GM23248 (cell line): Measurements from ENCODE around the gene CFAP299. TPM values are rescaled to one million over a fixed set of nuclear protein-coding genes. Genes with fewer than 3 reads are reported as not detected.
A peak's percentile ranks its signal among the peaks of the same experiment; 100 is the strongest.

Experiments used
- DNase-seq: peaks from one replicate; pipeline ENCODE4 v3.0.0-alpha.2; 2015
- H2AFZ ChIP-seq: fragments of 200-600 bp; sonication (generic); 2 replicates; pipeline ENCODE4 v1.6.1; 2016; ENCODE audit warnings: antibody characterized with exemption
- H3F3A ChIP-seq: fragments of 200-600 bp; sonication (generic); 2 replicates; pipeline ENCODE4 v1.6.1; 2016; ENCODE audit warnings: mild to moderate bottlenecking, antibody characterized with exemption, mixed run types; ENCODE audit not compliant: insufficient read depth
- H3K27ac ChIP-seq: fragments of 200-600 bp; sonication (generic); 2 replicates; pipeline ENCODE4 v1.5.1; 2016; ENCODE audit warnings: mild to moderate bottlenecking
- H3K27me3 ChIP-seq: fragments of 200-600 bp; sonication (generic); replicated peaks from 2 replicates; pipeline ENCODE4 v1.6.1; 2016; ENCODE audit warnings: mild to moderate bottlenecking; ENCODE audit not compliant: insufficient read depth
- H3K36me3 ChIP-seq: fragments of 200-600 bp; sonication (generic); 2 replicates; pipeline ENCODE4 v1.6.1; 2016; ENCODE audit warnings: low read depth, mild to moderate bottlenecking
- H3K4me1 ChIP-seq: fragments of 200-600 bp; sonication (generic); 2 replicates; pipeline ENCODE4 v1.6.1; 2016; ENCODE audit warnings: mild to moderate bottlenecking; ENCODE audit not compliant: insufficient read depth
- H3K4me2 ChIP-seq: fragments of 200-600 bp; sonication (generic); one replicate; pipeline ENCODE4 v1.6.1; 2016; ENCODE audit warnings: mild to moderate bottlenecking; ENCODE audit not compliant: unreplicated experiment
- H3K4me3 ChIP-seq: fragments of 200-600 bp; sonication (generic); 2 replicates; pipeline ENCODE4 v1.5.1; 2016; ENCODE audit warnings: mild to moderate bottlenecking
- H3K79me2 ChIP-seq: fragments of 200-600 bp; sonication (generic); 2 replicates; pipeline ENCODE4 v1.6.1; 2016; ENCODE audit warnings: mild to moderate bottlenecking; ENCODE audit not compliant: insufficient read depth
- H3K9ac ChIP-seq: fragments of 200-600 bp; sonication (generic); 2 replicates; pipeline ENCODE4 v1.6.1; 2016; ENCODE audit warnings: mild to moderate bottlenecking
- H3K9me2 ChIP-seq: fragments of 200-600 bp; sonication (generic); 2 replicates; pipeline ENCODE4 v1.6.1; 2016; ENCODE audit warnings: mixed run types, mild to moderate bottlenecking, moderate library complexity; ENCODE audit not compliant: insufficient read depth
- H3K9me3 ChIP-seq: fragments of 200-600 bp; sonication (generic); one replicate; pipeline ENCODE4 v1.6.1; 2017; ENCODE audit warnings: low read depth
- H4K20me1 ChIP-seq: fragments of 200-600 bp; sonication (generic); 2 replicates; pipeline ENCODE4 v1.6.0; 2016; ENCODE audit not compliant: insufficient read depth
- EZH2 ChIP-seq: fragments of 200-600 bp; sonication (generic); IDR thresholded peaks from 2 replicates; pipeline ENCODE4 v1.6.1; 2018; ENCODE audit warnings: antibody characterized with exemption, mild to moderate bottlenecking; ENCODE audit not compliant: insufficient read depth, poor library complexity, severe bottlenecking
- EZH2phosphoT487 ChIP-seq: fragments of 200-600 bp; sonication (generic); IDR thresholded peaks from 2 replicates; pipeline ENCODE4 v1.6.1; 2018; ENCODE audit warnings: antibody characterized with exemption, moderate library complexity, mild to moderate bottlenecking, low read depth; ENCODE audit not compliant: insufficient read depth
- WGBS, 2 experiments: methylation state at CpG; one replicate each; pipeline ENCODE4 v1.1.6; 2015 to 2017; ENCODE audit warnings: low lambda C conversion rate in 2 of 2, low coverage in 1 of 2; ENCODE audit errors: missing lambda C conversion rate in 2 of 2; 5-methylcytosine and 5-hydroxymethylcytosine counted together
- in situ Hi-C: fragments of 300-500 bp; cut with MboI; formaldehyde crosslinking; loops from 2 replicates; pipeline ENCODE4 v1.15.0; 2020
- polyA plus RNA-seq: library from polyadenylated mRNA; unstranded; fragments of >200 nt; fragmentation: Nextera tagmentation; extraction: Ambion mirVana; gene quantifications from 2 replicates; pipeline ENCODE4 v1.2.1, GENCODE V29; 2016
- total RNA-seq: library from RNA; depleted of rRNA; stranded (reverse); fragments of >200 nt; shearing (Covaris generic); gene quantifications from 2 replicates; pipeline ENCODE4 v1.2.3, GENCODE V29; 2014

CFAP299 gene
- total and polyA plus RNA-seq, 2 experiments from 2014 or later, result 1.0 to 1.1 TPM

GRCh38 chr4:80452768-80453167 lies 117.2 kb downstream of the CFAP299 start:
- no peak overlapping the region for H3K4me2 ChIP-seq
- no peaks in the 10 kb centered on the region for H3K79me2 ChIP-seq
- no peak overlapping the region for H3K27ac ChIP-seq
- 0 out of 2 replicates have a peak, but pooled peaks cover 3% of the 10 kb centered on the region for H3F3A ChIP-seq
- DNase-seq, result peak; percentile 2
- H3K4me3 ChIP-seq, result no peak overlapping the region
- WGBS, 2 experiments, result 33 to 41% methylated on average over 4 of the region's 4 CpGs
- TF ChIP-seq EZH2phosphoT487, result no peak
- TF ChIP-seq EZH2, result no peak
- H3K36me3 ChIP-seq, result no peaks in the 10 kb centered on the region
- H3K27me3 ChIP-seq, result no peaks in the 10 kb centered on the region
- no peaks in the 10 kb centered on the region for H3K9me2 ChIP-seq
- H3K4me1 ChIP-seq, result peaks cover 14% of the 10 kb centered on the region
- no peaks in the 10 kb centered on the region for H4K20me1 ChIP-seq
- H3K9ac ChIP-seq, result no peak overlapping the region
- no peaks in the 10 kb centered on the region for H3K9me3 ChIP-seq
- H2AFZ ChIP-seq, result no peak overlapping the region
- in situ Hi-C loops, result no loop called here

- Histone ChIP-seq H3K79me2 (no peaks in the 10 kb centered on the region), H4K20me1 (no peaks in the 10 kb centered on the region), H3K9me3 (no peaks in the 10 kb centered on the region), H3K9me2 (no peaks in the 10 kb centered on the region), H3K4me1 (peaks cover 6% of the 10 kb centered on the region; the same call in 1 of the 2 replicates), H3K27me3 (no peaks in the 10 kb centered on the region), H3K27ac (no peak overlapping the region), H3K9ac (no peak overlapping the region), H3F3A (0 out of 2 replicates have a peak, but pooled peaks cover 3% of the 10 kb centered on the region), H2AFZ (no peak overlapping the region), H3K4me3 (no peak overlapping the region), H3K36me3 (no peaks in the 10 kb centered on the region), H3K4me2 (no peak overlapping the region)
- DNase-seq, result peak; percentile 17
- TF ChIP-seq EZH2phosphoT487 (no peak), EZH2 (no peak)
- 73 to 77% methylated on average over 2 of the region's 2 CpGs for WGBS, 2 experiments
- in situ Hi-C loops, result no loop called here
Measured at GRCh38 chr4:80454040-80454439, 118.5 kb downstream of the CFAP299 start.

GRCh38 chr4:80454556-80454955 lies 119.0 kb downstream of the CFAP299 start:
- no peak overlapping the region for H2AFZ ChIP-seq
- in situ Hi-C loops, result no loop called here

GRCh38 chr4:80459918-80460473 lies 124.5 kb downstream of the CFAP299 start:
- Histone ChIP-seq H3K27me3 (no peaks in the 10 kb centered on the region), H3F3A (0 out of 2 replicates have a peak, but pooled peaks cover 3% of the 10 kb centered on the region), H2AFZ (no peak overlapping the region), H3K9me3 (no peaks in the 10 kb centered on the region), H3K9me2 (peaks cover 4% of the 10 kb centered on the region; the same call in 1 of the 2 replicates), H3K36me3 (no peaks in the 10 kb centered on the region), H3K4me3 (no peak overlapping the region), H3K79me2 (no peaks in the 10 kb centered on the region), H3K9ac (no peak overlapping the region), H3K4me1 (no peaks in the 10 kb centered on the region), H4K20me1 (no peaks in the 10 kb centered on the region), H3K27ac (no peak overlapping the region), H3K4me2 (no peak overlapping the region)
- TF ChIP-seq EZH2 (no peak), EZH2phosphoT487 (no peak)
- 68 to 71% methylated on average over 1 of the region's 1 CpG for WGBS, 2 experiments
- DNase-seq, result no peak
- in situ Hi-C loops, result no loop called here

More at GRCh38 chr4:80454556-80454955, 119.0 kb downstream of the CFAP299 start:
- DNase-seq, result no peak
- Histone ChIP-seq H3K9me2 (no peaks in the 10 kb centered on the region), H3F3A (0 out of 2 replicates have a peak, but pooled peaks cover 3% of the 10 kb centered on the region), H3K9me3 (no peaks in the 10 kb centered on the region), H3K4me1 (peaks cover 6% of the 10 kb centered on the region; the same call in 1 of the 2 replicates), H3K27ac (no peak overlapping the region), H4K20me1 (no peaks in the 10 kb centered on the region), H3K36me3 (no peaks in the 10 kb centered on the region), H3K4me3 (no peak overlapping the region), H3K27me3 (no peaks in the 10 kb centered on the region), H3K9ac (no peak overlapping the region), H3K4me2 (no peak overlapping the region), H3K79me2 (no peaks in the 10 kb centered on the region)
- 75 to 93% methylated on average over 1 of the region's 1 CpG for WGBS, 2 experiments
- TF ChIP-seq EZH2phosphoT487, result no peak
- no peak for TF ChIP-seq EZH2
